H1 (cell line): ENCODE results near the gene MED28. TPM values are rescaled to one million over a fixed set of nuclear protein-coding genes. Genes with fewer than 3 reads are reported as not detected.

Source experiments
- BCL11A ChIP-seq, 2 experiments: IDR thresholded peaks; one replicate each; pipeline ENCODE4 v1.6.1; 2011; ENCODE audit warnings: low read depth in 2 of 2, low read length in 2 of 2, mild to moderate bottlenecking in 2 of 2
- JUN ChIP-seq: IDR thresholded peaks from 2 replicates; pipeline ENCODE4 v1.6.1; 2011; ENCODE audit warnings: low read depth, mild to moderate bottlenecking, improper control_type of control experiment, low read length
- KDM4A ChIP-seq: IDR thresholded peaks from one replicate; pipeline ENCODE4 v1.7.1; 2012; ENCODE audit warnings: low read depth, mild to moderate bottlenecking, moderate library complexity, low read length, inconsistent platforms; ENCODE audit not compliant: severe bottlenecking
- KDM5A ChIP-seq: fragments of 200-600 bp; IDR thresholded peaks from 2 replicates; pipeline ENCODE4 v1.7.1; 2012; ENCODE audit warnings: mild to moderate bottlenecking, low read length, inconsistent platforms, mixed read lengths
- RNF2 ChIP-seq: fragments of 200-900, 300-1000 bp; sonication (generic); IDR thresholded peaks from 2 replicates; pipeline ENCODE4 v1.7.1; 2016; ENCODE audit warnings: borderline replicate concordance, low read depth, mild to moderate bottlenecking, antibody characterized with exemption, low read length; ENCODE audit not compliant: poor library complexity, severe bottlenecking; ENCODE audit errors: missing control alignments
- SP1 ChIP-seq: IDR thresholded peaks from 2 replicates; pipeline ENCODE4 v1.6.1; 2011; ENCODE audit warnings: low read depth, low read length
- SP4 ChIP-seq: IDR thresholded peaks from 2 replicates; pipeline ENCODE4 v1.6.1; 2012; ENCODE audit warnings: low read length, inconsistent platforms
- polyA plus RNA-seq, 7 experiments: library from polyadenylated mRNA; depleted of rRNA in 3 of 7; stranded (reverse) in 5 of 7; unstranded in 2 of 7; fragments of >200 nt in 5 of 7; fragments of 200-250 nt in 2 of 7; gene quantifications; 1 replicate in 5 of 7; 2 replicates in 1 of 7; 4 replicates in 1 of 7; pipeline versions ENCODE4 v1.2.1 to v1.2.3, GENCODE V29; 2011 to 2013; ENCODE audit warnings: missing spikeins in 2 of 7, mixed read lengths in 2 of 7
- total RNA-seq: library from RNA; stranded (reverse); fragmentation: NEBNext Ultra II Directional; extraction: Animal tissue kit (Norgen Biotek cat#: 25700); gene quantifications from 2 replicates; pipeline ENCODE4 v1.2.1, GENCODE V29; 2021

The MED28 gene
- total and polyA plus RNA-seq, 2 of the 8 experiments (the other 6 are each of a cell fraction or from before 2014, with no cell fraction given) = 24.0 to 87.1 TPM

GRCh38 chr4:17662694-17663093, 48.3 kb downstream of the MED28 start (continued):
- TF ChIP-seq KDM4A (no peak), SP4 (no peak), SP1 (no peak), BCL11A (IDR thresholded peaks at IDR 0.05; ENCODE audit: low read depth in 2 of 2, low read length in 2 of 2) (no peak), JUN (no peak), RNF2 (no peak), KDM5A (no peak)
- TF ChIP-seq, all 59 proteins: peak for 0
